ENCODE results near the gene SOCS2. TPM values are rescaled to one million over a fixed set of nuclear protein-coding genes. Genes with fewer than 3 reads are reported as not detected.
A peak's percentile ranks its signal among the peaks of the same experiment; 100 is the strongest.

The SOCS2 gene
- total and polyA plus RNA-seq, 2 of the 13 experiments (the other 11 are each of a cell fraction or from before 2014, with no cell fraction given) = 0.62 to 1.5 TPM

GRCh38 chr12:93563807-93564538 lies 8.5 kb upstream of the SOCS2 start (continued):
- TF ChIP-seq ATF6 (CRISPR knock-in tag; conservative IDR thresholded peaks at IDR 0.05) (no peak), ZNF138 (CRISPR knock-in tag; IDR thresholded peaks at IDR 0.05; ENCODE audit: low read depth) (no peak), FOXO4 (CRISPR knock-in tag; conservative IDR thresholded peaks at IDR 0.05) (no peak), CHD4 (IDR thresholded peaks at IDR 0.05; ENCODE audit: borderline replicate concordance, low read length) (peak; percentile 75; the same call in 1 of the 2 replicates), NFKBIZ (CRISPR knock-in tag; IDR thresholded peaks at IDR 0.05) (peak; percentile 69), RBFOX2 (IDR thresholded peaks at IDR 0.05; ENCODE audit: low read depth, low read length) (no peak), ZNF143 (CRISPR knock-in tag; IDR thresholded peaks at IDR 0.05) (no peak), SIX1 (CRISPR knock-in tag; IDR thresholded peaks at IDR 0.05; ENCODE audit: borderline replicate concordance) (peak; percentile 90), ISL2 (CRISPR knock-in tag; IDR thresholded peaks at IDR 0.05) (peak; percentile 93), ZNF790 (CRISPR knock-in tag; IDR thresholded peaks at IDR 0.05; ENCODE audit: borderline replicate concordance) (no peak), HDAC1 (CRISPR knock-in tag; IDR thresholded peaks at IDR 0.05) (peak; percentile 86), ZNF530 (CRISPR knock-in tag; IDR thresholded peaks at IDR 0.05; ENCODE audit: low read depth) (no peak), ZNF772 (CRISPR knock-in tag; IDR thresholded peaks at IDR 0.05) (peak; percentile 91), FOXA1 (IDR thresholded peaks at IDR 0.05) (no peak), FOXA1 (CRISPR knock-in tag; IDR thresholded peaks at IDR 0.05) (peak; percentile 93), ZNF724P (CRISPR knock-in tag; IDR thresholded peaks at IDR 0.05; ENCODE audit: borderline replicate concordance) (no peak), ZNF556 (CRISPR knock-in tag; IDR thresholded peaks at IDR 0.05; ENCODE audit: borderline replicate concordance) (no peak), ZNF180 (CRISPR knock-in tag; IDR thresholded peaks at IDR 0.05; ENCODE audit: borderline replicate concordance, low read depth) (no peak), AKAP8 (CRISPR knock-in tag; IDR thresholded peaks at IDR 0.05) (peak; percentile 66; the same call in 1 of the 2 replicates), POLR2AphosphoS5 (IDR thresholded peaks at IDR 0.05; ENCODE audit: low read depth, low read length) (no peak), ZBTB8A (CRISPR knock-in tag; IDR thresholded peaks at IDR 0.05; ENCODE audit: borderline replicate concordance, low read depth) (no peak), ZMAT3 (CRISPR knock-in tag; conservative IDR thresholded peaks at IDR 0.05) (0 out of 2 replicates have a peak, but pooled peaks have one; percentile 64), ZNF567 (CRISPR knock-in tag; IDR thresholded peaks at IDR 0.05; ENCODE audit: borderline replicate concordance) (0 out of 2 replicates have a peak, but pooled peaks have one; percentile 62), SNAPC2 (CRISPR knock-in tag; IDR thresholded peaks at IDR 0.05) (0 out of 2 replicates have a peak, but pooled peaks have one; percentile 48), SIN3B (IDR thresholded peaks at IDR 0.05; ENCODE audit: low read length) (no peak), WIZ (CRISPR knock-in tag; IDR thresholded peaks at IDR 0.05) (no peak), ZNF232 (CRISPR knock-in tag; IDR thresholded peaks at IDR 0.05; ENCODE audit: borderline replicate concordance) (peak; percentile 68; the same call in 1 of the 2 replicates)
- TF ChIP-seq, protein P1, sequence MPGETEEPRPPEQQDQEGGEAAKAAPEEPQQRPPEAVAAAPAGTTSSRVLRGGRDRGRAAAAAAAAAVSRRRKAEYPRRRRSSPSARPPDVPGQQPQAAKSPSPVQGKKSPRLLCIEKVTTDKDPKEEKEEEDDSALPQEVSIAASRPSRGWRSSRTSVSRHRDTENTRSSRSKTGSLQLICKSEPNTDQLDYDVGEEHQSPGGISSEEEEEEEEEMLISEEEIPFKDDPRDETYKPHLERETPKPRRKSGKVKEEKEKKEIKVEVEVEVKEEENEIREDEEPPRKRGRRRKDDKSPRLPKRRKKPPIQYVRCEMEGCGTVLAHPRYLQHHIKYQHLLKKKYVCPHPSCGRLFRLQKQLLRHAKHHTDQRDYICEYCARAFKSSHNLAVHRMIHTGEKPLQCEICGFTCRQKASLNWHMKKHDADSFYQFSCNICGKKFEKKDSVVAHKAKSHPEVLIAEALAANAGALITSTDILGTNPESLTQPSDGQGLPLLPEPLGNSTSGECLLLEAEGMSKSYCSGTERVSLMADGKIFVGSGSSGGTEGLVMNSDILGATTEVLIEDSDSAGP (CRISPR knock-in tag; IDR thresholded peaks at IDR 0.05; ENCODE audit: borderline replicate concordance) = peak; percentile 35; the same call in 1 of the 2 replicates
